Measurements from ENCODE around the gene VAMP4. TPM values are rescaled to one million over a fixed set of nuclear protein-coding genes. Genes with fewer than 3 reads are reported as not detected.

Gene VAMP4
- total RNA-seq, 1 donor, result 7.6 TPM

DNA sequence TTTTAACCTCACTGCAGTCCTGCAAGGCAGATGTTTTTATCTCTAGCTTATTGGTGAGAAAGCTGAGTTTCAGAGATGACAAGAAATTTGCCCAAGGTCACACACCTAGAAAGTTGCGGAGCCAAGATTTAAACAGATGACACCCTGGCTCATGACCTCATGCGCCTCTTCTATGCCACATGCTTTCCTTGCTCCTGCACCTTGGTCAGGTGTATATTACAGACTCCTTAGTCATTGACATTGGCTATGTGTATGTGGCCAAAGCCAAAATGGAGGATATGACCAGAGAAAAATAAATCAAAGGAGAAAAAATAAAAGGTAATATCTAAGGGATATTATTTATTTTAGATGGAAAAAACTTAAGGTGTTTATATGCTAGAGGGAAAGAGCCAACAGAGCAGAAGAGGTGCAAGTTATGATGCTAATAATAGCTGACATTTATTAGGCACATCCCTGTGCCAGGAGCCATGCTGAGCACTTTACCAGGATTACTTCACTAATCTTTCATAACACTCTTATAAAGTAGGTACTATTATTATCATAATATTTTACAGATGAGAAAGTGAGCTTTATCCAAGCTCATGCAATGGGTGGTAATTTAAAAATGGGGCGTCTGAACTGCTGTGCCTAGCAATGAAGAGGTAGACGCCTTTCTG is 75.6 kb downstream of the VAMP4 start:
- Histone ChIP-seq H3K27me3 (ENCODE audit: insufficient read depth, low read length) (no peaks in the 10 kb centered on the region), H3K4me3 (ENCODE audit: insufficient read depth, low read length) (no peak overlapping the region), H3K36me3 (ENCODE audit: insufficient read depth, low read length) (no peaks in the 10 kb centered on the region), H3K4me1 (ENCODE audit: insufficient read depth, low read length) (no peaks in the 10 kb centered on the region), H3K4me2 (ENCODE audit: insufficient read depth, low read length) (no peak overlapping the region), H3K79me2 (ENCODE audit: insufficient read depth, low read length) (no peaks in the 10 kb centered on the region), H4K20me1 (ENCODE audit: insufficient read depth, low read length) (no peaks in the 10 kb centered on the region), H3K9me3 (ENCODE audit: low read depth, low read length) (no peaks in the 10 kb centered on the region), H2AFZ (ENCODE audit: low read length) (no peak overlapping the region), H3K27ac (ENCODE audit: low read depth, low read length) (no peak overlapping the region)
- TF ChIP-seq, protein P1, sequence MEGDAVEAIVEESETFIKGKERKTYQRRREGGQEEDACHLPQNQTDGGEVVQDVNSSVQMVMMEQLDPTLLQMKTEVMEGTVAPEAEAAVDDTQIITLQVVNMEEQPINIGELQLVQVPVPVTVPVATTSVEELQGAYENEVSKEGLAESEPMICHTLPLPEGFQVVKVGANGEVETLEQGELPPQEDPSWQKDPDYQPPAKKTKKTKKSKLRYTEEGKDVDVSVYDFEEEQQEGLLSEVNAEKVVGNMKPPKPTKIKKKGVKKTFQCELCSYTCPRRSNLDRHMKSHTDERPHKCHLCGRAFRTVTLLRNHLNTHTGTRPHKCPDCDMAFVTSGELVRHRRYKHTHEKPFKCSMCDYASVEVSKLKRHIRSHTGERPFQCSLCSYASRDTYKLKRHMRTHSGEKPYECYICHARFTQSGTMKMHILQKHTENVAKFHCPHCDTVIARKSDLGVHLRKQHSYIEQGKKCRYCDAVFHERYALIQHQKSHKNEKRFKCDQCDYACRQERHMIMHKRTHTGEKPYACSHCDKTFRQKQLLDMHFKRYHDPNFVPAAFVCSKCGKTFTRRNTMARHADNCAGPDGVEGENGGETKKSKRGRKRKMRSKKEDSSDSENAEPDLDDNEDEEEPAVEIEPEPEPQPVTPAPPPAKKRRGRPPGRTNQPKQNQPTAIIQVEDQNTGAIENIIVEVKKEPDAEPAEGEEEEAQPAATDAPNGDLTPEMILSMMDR (IDR thresholded peaks at IDR 0.05; ENCODE audit: extremely low read depth, low read depth, low read length), result no peak
- no peak for DNase-seq (ENCODE audit: insufficient read length, low spot score, missing footprints)

DNA sequence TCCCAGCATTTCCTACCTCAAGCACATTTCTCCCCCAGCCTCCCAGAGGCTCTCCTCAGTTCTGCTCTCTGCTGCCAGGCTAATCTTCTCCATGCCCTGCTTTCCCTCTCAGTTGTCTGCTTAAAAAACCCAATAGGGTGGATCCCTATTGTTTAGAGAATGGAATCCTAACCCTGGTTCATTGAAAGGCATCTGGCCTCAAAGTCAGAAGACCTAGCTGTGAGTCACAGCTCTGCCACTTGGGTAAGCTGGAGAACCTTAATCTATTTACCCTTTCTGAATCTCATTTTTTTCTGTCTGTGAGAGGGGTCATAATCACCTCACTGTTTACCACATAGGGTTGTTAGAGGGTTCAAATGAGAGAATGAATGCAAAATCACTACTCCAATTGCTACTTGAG is 76.9 kb downstream of the VAMP4 start:
- Histone ChIP-seq H3K79me2 (ENCODE audit: insufficient read depth, low read length) (no peaks in the 10 kb centered on the region), H3K9me3 (ENCODE audit: low read depth, low read length) (no peaks in the 10 kb centered on the region), H3K4me1 (ENCODE audit: insufficient read depth, low read length) (no peaks in the 10 kb centered on the region), H2AFZ (ENCODE audit: low read length) (no peak overlapping the region), H3K4me2 (ENCODE audit: insufficient read depth, low read length) (no peak overlapping the region), H3K27me3 (ENCODE audit: insufficient read depth, low read length) (no peaks in the 10 kb centered on the region), H3K36me3 (ENCODE audit: insufficient read depth, low read length) (no peaks in the 10 kb centered on the region), H3K4me3 (ENCODE audit: insufficient read depth, low read length) (no peak overlapping the region), H3K27ac (ENCODE audit: low read depth, low read length) (no peak overlapping the region), H4K20me1 (ENCODE audit: insufficient read depth, low read length) (no peaks in the 10 kb centered on the region)
- no peak for DNase-seq (ENCODE audit: insufficient read length, low spot score, missing footprints)
- TF ChIP-seq, protein P1 (IDR thresholded peaks at IDR 0.05; ENCODE audit: extremely low read depth, low read depth, low read length), result no peak

DNA sequence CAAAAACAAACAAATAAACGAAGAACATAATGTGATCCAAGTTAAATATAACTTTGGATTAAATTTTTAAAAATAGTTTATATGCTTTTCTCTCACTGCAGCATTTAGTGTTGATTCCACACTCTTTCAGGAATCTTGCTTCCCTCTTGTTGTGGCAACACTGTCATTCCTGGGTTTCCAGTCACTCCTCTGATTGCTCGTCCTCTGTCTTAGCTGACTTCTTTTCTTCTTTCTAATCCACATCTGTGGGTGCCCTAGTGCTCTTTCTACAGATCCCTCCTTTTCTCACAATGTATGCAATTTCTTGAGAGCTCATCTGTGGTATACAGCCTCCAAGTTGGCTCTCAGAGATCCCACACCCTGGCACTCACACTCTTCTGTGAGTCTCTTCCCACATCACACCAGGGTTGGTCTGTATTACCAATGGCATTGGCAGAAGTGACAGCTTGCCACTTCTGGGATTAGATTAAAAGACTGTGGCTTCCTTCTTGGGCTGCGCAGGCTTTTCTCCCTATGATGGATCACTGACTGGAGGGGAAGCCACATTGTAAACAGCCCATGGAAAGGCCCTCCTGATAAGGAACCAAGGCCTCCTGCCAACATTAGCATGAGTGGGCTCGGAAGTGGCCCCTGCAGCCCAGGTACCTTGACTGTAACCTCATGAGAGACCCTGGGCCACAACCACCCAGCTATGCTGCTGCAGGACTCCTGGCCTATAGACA is 77.8 kb downstream of the VAMP4 start:
- Histone ChIP-seq H3K4me2 (ENCODE audit: insufficient read depth, low read length) (no peak overlapping the region), H3K36me3 (ENCODE audit: insufficient read depth, low read length) (no peaks in the 10 kb centered on the region), H3K79me2 (ENCODE audit: insufficient read depth, low read length) (no peaks in the 10 kb centered on the region), H3K4me3 (ENCODE audit: insufficient read depth, low read length) (no peak overlapping the region), H3K9me3 (ENCODE audit: low read depth, low read length) (no peaks in the 10 kb centered on the region), H4K20me1 (ENCODE audit: insufficient read depth, low read length) (no peaks in the 10 kb centered on the region), H2AFZ (ENCODE audit: low read length) (no peak overlapping the region), H3K4me1 (ENCODE audit: insufficient read depth, low read length) (no peaks in the 10 kb centered on the region), H3K27ac (ENCODE audit: low read depth, low read length) (no peak overlapping the region), H3K27me3 (ENCODE audit: insufficient read depth, low read length) (no peaks in the 10 kb centered on the region)
- DNase-seq (ENCODE audit: insufficient read length, low spot score, missing footprints), result peak; percentile 76
- TF ChIP-seq, protein P1 (IDR thresholded peaks at IDR 0.05; ENCODE audit: extremely low read depth, low read depth, low read length), result no peak

DNA sequence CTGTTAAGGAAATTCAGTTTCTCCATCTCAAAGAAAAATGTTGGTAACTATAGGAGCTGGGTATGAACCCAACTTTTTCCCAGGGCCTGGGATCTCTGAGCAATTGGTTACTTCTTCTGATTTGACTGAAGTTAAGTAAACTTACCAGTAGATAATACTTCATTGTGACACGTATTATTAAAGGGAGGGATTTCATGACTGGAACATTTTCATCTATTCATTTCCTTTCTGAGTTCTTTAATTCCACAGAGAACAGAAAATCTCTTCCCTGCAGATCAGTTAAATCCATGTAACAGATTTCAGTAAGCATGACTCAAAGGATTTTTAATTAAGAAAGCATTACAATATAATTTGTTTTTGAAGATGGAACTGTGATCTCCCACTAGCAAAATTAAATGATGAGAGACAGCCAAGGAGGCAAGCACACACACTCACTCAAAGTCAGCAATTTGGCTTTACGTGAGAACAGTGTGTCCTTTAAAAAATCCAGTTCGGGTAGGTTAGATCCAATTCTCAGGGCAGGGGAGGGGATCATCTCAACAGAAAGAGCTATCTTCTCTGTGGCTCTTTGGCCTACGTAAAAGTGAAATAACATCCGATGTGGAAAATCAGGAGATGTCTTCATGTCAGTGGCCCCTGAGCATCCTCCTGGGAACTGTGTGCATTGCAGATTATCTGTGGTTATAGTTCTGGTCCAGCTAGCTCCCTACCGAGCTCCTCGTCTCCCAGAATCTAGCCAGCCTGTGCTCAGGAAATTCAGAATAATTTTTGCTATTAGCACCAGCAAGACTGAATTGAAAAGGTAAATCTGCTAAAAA is 78.6 kb downstream of the VAMP4 start:
- H3K4me2 ChIP-seq (ENCODE audit: insufficient read depth, low read length), result no peak overlapping the region
- no peaks in the 10 kb centered on the region for H3K36me3 ChIP-seq (ENCODE audit: insufficient read depth, low read length)
- DNase-seq (ENCODE audit: insufficient read length, low spot score, missing footprints), result no peak
- no peaks in the 10 kb centered on the region for H4K20me1 ChIP-seq (ENCODE audit: insufficient read depth, low read length)
- H3K9me3 ChIP-seq (ENCODE audit: low read depth, low read length), result no peaks in the 10 kb centered on the region
- H3K4me1 ChIP-seq (ENCODE audit: insufficient read depth, low read length), result no peaks in the 10 kb centered on the region
- H2AFZ ChIP-seq (ENCODE audit: low read length), result no peak overlapping the region
- H3K27ac ChIP-seq (ENCODE audit: low read depth, low read length), result no peak overlapping the region
- H3K27me3 ChIP-seq (ENCODE audit: insufficient read depth, low read length), result no peaks in the 10 kb centered on the region
- no peaks in the 10 kb centered on the region for H3K79me2 ChIP-seq (ENCODE audit: insufficient read depth, low read length)
- TF ChIP-seq, protein P1 (IDR thresholded peaks at IDR 0.05; ENCODE audit: extremely low read depth, low read depth, low read length), result no peak
- H3K4me3 ChIP-seq (ENCODE audit: insufficient read depth, low read length), result no peak overlapping the region

Data from osteoblast (primary cell).